NB4 (cell line): ENCODE results near the gene PRKCE.

Experiments used
- MYC ChIP-seq: IDR thresholded peaks from 2 replicates; pipeline ENCODE4 v1.6.1; 2011; ENCODE audit warnings: low read depth, low read length
- POLR2A ChIP-seq: IDR thresholded peaks from 2 replicates; pipeline ENCODE4 v1.6.1; 2011; ENCODE audit warnings: mild to moderate bottlenecking; ENCODE audit not compliant: insufficient read length; ENCODE audit errors: extremely low read depth
- TF ChIP-seq, protein P1 (sequence below): IDR thresholded peaks from one replicate; pipeline ENCODE4 v1.5.1; 2012; ENCODE audit warnings: low read depth, low read length
- TF ChIP-seq, protein P2 (sequence below): IDR thresholded peaks from 2 replicates; pipeline ENCODE4 v1.6.1; 2011; ENCODE audit warnings: low read depth, low read length

DNA sequence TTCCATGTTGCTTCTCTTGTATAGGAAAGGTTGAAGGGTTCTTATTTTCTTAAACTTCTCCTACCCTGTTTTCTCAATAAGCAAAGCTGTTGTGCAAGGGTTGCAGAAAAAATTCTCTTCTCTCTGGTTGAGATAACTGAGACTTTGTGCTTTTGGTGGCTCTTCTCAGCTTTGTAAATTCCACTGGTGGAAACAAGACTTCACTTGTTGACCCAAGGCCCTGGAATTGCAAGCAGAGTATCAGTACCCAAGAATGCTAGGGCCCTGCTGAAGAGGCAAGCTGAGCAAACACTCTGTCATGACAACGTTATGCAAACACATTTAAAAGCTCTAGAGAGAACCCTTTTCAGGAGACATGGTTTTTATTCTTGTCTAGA is 351.0 kb downstream of the PRKCE start:
- TF ChIP-seq, protein P1, sequence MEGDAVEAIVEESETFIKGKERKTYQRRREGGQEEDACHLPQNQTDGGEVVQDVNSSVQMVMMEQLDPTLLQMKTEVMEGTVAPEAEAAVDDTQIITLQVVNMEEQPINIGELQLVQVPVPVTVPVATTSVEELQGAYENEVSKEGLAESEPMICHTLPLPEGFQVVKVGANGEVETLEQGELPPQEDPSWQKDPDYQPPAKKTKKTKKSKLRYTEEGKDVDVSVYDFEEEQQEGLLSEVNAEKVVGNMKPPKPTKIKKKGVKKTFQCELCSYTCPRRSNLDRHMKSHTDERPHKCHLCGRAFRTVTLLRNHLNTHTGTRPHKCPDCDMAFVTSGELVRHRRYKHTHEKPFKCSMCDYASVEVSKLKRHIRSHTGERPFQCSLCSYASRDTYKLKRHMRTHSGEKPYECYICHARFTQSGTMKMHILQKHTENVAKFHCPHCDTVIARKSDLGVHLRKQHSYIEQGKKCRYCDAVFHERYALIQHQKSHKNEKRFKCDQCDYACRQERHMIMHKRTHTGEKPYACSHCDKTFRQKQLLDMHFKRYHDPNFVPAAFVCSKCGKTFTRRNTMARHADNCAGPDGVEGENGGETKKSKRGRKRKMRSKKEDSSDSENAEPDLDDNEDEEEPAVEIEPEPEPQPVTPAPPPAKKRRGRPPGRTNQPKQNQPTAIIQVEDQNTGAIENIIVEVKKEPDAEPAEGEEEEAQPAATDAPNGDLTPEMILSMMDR = no peak
- TF ChIP-seq, protein P2, sequence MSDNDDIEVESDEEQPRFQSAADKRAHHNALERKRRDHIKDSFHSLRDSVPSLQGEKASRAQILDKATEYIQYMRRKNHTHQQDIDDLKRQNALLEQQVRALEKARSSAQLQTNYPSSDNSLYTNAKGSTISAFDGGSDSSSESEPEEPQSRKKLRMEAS = no peak
- TF ChIP-seq POLR2A (no peak), MYC (no peak)
